ENCODE data around the gene ELOVL5. TPM values are rescaled to one million over a fixed set of nuclear protein-coding genes. Genes with fewer than 3 reads are reported as not detected.
"Not testable (repeated sequence)": the region's sequence is repeated elsewhere in the genome, so short reads cannot be mapped to it uniquely, and the experiment has no call there.

Gene ELOVL5
- total RNA-seq, 1 donor from 2014 or later: 19.0 TPM

- Histone ChIP-seq H3K27ac (replicated peaks) (no peak overlapping the region), H3K9me3 (replicated peaks) (no peaks in the 10 kb centered on the region), H3K4me1 (no peaks in the 10 kb centered on the region), H3K27me3 (ENCODE audit: low read depth) (no peaks in the 10 kb centered on the region), H3K36me3 (no peaks in the 10 kb centered on the region), H3K4me3 (no peak overlapping the region)
- intact Hi-C loops (cut with micrococcal nuclease): no loop called here
- TF ChIP-seq CTCF (IDR thresholded peaks at IDR 0.05; ENCODE audit: borderline replicate concordance): no peak
- no peak for DNase-seq
Observed at GRCh38 chr6:53390010-53390409, 41.3 kb upstream of the ELOVL5 start.

GRCh38 chr6:53388615-53389014, 39.9 kb upstream of the ELOVL5 start:
- DNase-seq; H3K27me3 ChIP-seq (ENCODE audit: low read depth); intact Hi-C loops (cut with micrococcal nuclease); H3K4me1 ChIP-seq; H3K36me3 ChIP-seq; H3K9me3 ChIP-seq (replicated peaks); H3K4me3 ChIP-seq; H3K27ac ChIP-seq (replicated peaks): not testable (repeated sequence)

- peaks cover 5% of the 10 kb centered on the region for H3K4me1 ChIP-seq
- no peak for DNase-seq
- TF ChIP-seq CTCF (IDR thresholded peaks at IDR 0.05; ENCODE audit: borderline replicate concordance): no peak
Observed at GRCh38 chr6:53382421-53382820, 33.7 kb upstream of the ELOVL5 start.

GRCh38 chr6:53378208-53378607, 29.5 kb upstream of the ELOVL5 start:
- no peak for TF ChIP-seq CTCF (IDR thresholded peaks at IDR 0.05; ENCODE audit: borderline replicate concordance)
- H3K9me3 ChIP-seq (replicated peaks): no peaks in the 10 kb centered on the region
- intact Hi-C loops (cut with micrococcal nuclease): no loop called here

More at GRCh38 chr6:53382421-53382820, 33.7 kb upstream of the ELOVL5 start:
- Histone ChIP-seq H3K27ac (replicated peaks) (no peak overlapping the region), H3K4me3 (no peak overlapping the region), H3K9me3 (replicated peaks) (no peaks in the 10 kb centered on the region), H3K27me3 (ENCODE audit: low read depth) (no peaks in the 10 kb centered on the region), H3K36me3 (no peaks in the 10 kb centered on the region)
- intact Hi-C loops (cut with micrococcal nuclease): no loop called here

GRCh38 chr6:53377793-53378192, 29.0 kb upstream of the ELOVL5 start:
- no peak overlapping the region for H3K4me3 ChIP-seq

More at GRCh38 chr6:53378208-53378607, 29.5 kb upstream of the ELOVL5 start:
- peak overlapping the region; percentile 31 for H3K27ac ChIP-seq (replicated peaks)
- peaks cover 22% of the 10 kb centered on the region for H3K4me1 ChIP-seq
- H3K27me3 ChIP-seq (ENCODE audit: low read depth): no peaks in the 10 kb centered on the region
- DNase-seq: no peak
- no peak overlapping the region for H3K4me3 ChIP-seq
- H3K36me3 ChIP-seq: no peaks in the 10 kb centered on the region

GRCh38 chr6:53377289-53377688, 28.5 kb upstream of the ELOVL5 start:
- Histone ChIP-seq H3K9me3 (replicated peaks) (no peaks in the 10 kb centered on the region), H3K4me1 (peaks cover 22% of the 10 kb centered on the region), H3K27me3 (ENCODE audit: low read depth) (no peaks in the 10 kb centered on the region), H3K27ac (replicated peaks) (peak overlapping the region; percentile 31), H3K4me3 (no peak overlapping the region), H3K36me3 (no peaks in the 10 kb centered on the region)
- no peak for DNase-seq
- intact Hi-C loops (cut with micrococcal nuclease): no loop called here
- TF ChIP-seq CTCF (IDR thresholded peaks at IDR 0.05; ENCODE audit: borderline replicate concordance): no peak

More at GRCh38 chr6:53377793-53378192, 29.0 kb upstream of the ELOVL5 start:
- no peak for TF ChIP-seq CTCF (IDR thresholded peaks at IDR 0.05; ENCODE audit: borderline replicate concordance)
- intact Hi-C loops (cut with micrococcal nuclease): no loop called here
- Histone ChIP-seq H3K4me1 (peaks cover 22% of the 10 kb centered on the region), H3K27me3 (ENCODE audit: low read depth) (no peaks in the 10 kb centered on the region), H3K9me3 (replicated peaks) (no peaks in the 10 kb centered on the region), H3K36me3 (no peaks in the 10 kb centered on the region), H3K27ac (replicated peaks) (peak overlapping the region; percentile 31)
- no peak for DNase-seq
